ENCODE results near the gene AURKAIP1. TPM values are rescaled to one million over a fixed set of nuclear protein-coding genes. Genes with fewer than 3 reads are reported as not detected.

Gene AURKAIP1
- total and polyA plus RNA-seq, 2 donors (not counting 1 experiment from before 2014, with no cell fraction given): 42.2 to 85.2 TPM

DNA sequence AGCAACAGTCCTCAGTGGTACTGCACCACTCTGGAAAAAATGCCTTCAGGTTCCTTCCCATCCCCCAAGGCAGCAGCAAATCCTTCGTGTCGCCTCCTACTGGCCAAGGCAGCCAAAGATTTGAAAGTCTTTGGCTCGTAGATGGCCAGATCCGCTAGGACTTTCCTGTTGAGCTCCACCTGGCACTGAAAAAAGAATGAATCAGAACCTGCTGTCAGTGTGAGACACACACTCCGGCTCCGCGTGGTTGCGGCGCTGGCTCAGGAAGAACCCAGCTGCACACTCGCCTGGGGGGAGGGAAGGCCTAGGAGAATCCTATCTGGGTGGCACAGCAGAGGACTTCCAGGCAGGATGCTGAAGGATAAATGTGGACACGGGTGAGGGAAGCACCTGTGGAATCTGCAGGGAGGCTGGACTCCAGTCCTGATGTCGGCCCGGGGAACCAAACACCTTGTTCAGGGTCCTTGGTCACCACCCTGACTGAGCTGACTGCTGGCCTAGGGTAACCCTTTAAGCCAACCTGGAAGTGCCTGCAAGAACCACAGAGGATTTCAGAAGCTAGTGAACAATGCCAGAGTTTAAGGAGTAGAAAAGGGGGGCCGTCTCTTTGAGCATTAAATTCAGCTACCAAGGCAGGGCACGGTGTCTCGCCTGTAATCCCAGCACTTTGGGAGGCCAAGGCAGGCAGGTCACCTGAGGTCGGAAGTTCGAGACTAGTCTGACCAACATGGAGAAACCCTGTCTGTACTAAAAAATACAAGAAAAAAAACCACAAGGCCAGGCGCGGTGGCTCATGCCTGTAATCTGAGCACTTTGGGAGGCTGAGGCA lies 27.3 kb upstream of the AURKAIP1 start:
- no peaks in the 10 kb centered on the region for H3K9me3 ChIP-seq (ENCODE audit: control insufficient read depth, insufficient read depth, low read depth, low read length)
- H4K20me1 ChIP-seq (ENCODE audit: control insufficient read depth, extremely low read depth, insufficient read depth, low read length): no peaks in the 10 kb centered on the region
- H2AFZ ChIP-seq (ENCODE audit: low read length): no peak overlapping the region
- no peak overlapping the region for H3K9ac ChIP-seq (ENCODE audit: insufficient read depth, low read length)
- H3K36me3 ChIP-seq (ENCODE audit: control insufficient read depth, insufficient read depth, low read length): peaks cover 33% of the 10 kb centered on the region
- H3K4me3 ChIP-seq (replicated peaks in 1 of 4; ENCODE audit: control extremely low read depth in 1 of 4, insufficient read depth in 1 of 4, low read depth in 3 of 4, low read length in 4 of 4): no peak overlapping the region
- no peak overlapping the region for H3K27ac ChIP-seq (ENCODE audit: insufficient read depth, low read length)
- H3K4me1 ChIP-seq (ENCODE audit: control insufficient read depth, extremely low read depth, insufficient read depth, low read length): peaks cover 21% of the 10 kb centered on the region
- H3K27me3 ChIP-seq (ENCODE audit: control insufficient read depth, insufficient read depth, low read length): no peaks in the 10 kb centered on the region
- peak; percentile 59 to 72 for DNase-seq (ENCODE audit: low read depth in 2 of 2)
- peaks cover 72% of the 10 kb centered on the region for H3K79me2 ChIP-seq (ENCODE audit: control insufficient read depth, insufficient read depth, low read length)
- TF ChIP-seq, protein P1, sequence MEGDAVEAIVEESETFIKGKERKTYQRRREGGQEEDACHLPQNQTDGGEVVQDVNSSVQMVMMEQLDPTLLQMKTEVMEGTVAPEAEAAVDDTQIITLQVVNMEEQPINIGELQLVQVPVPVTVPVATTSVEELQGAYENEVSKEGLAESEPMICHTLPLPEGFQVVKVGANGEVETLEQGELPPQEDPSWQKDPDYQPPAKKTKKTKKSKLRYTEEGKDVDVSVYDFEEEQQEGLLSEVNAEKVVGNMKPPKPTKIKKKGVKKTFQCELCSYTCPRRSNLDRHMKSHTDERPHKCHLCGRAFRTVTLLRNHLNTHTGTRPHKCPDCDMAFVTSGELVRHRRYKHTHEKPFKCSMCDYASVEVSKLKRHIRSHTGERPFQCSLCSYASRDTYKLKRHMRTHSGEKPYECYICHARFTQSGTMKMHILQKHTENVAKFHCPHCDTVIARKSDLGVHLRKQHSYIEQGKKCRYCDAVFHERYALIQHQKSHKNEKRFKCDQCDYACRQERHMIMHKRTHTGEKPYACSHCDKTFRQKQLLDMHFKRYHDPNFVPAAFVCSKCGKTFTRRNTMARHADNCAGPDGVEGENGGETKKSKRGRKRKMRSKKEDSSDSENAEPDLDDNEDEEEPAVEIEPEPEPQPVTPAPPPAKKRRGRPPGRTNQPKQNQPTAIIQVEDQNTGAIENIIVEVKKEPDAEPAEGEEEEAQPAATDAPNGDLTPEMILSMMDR (conservative IDR thresholded peaks at IDR 0.05 in 1 of 2, IDR thresholded peaks at IDR 0.05 in 1 of 2; ENCODE audit: low read depth in 1 of 2, low read length in 2 of 2): peak; percentile 58 to 71
- no peak for TF ChIP-seq EZH2 (IDR thresholded peaks at IDR 0.05; ENCODE audit: low read length, missing control alignments)
- no peak overlapping the region for H3K4me2 ChIP-seq (ENCODE audit: extremely low read depth, insufficient read depth, low read length)

GRCh38 chr1:1401457-1402010 lies 26.5 kb upstream of the AURKAIP1 start:
- no peak overlapping the region for H2AFZ ChIP-seq (ENCODE audit: low read length)
- TF ChIP-seq, protein P1 (conservative IDR thresholded peaks at IDR 0.05 in 1 of 2, IDR thresholded peaks at IDR 0.05 in 1 of 2; ENCODE audit: low read depth in 1 of 2, low read length in 2 of 2): no peak
- no peak for TF ChIP-seq EZH2 (IDR thresholded peaks at IDR 0.05; ENCODE audit: low read length, missing control alignments)
- H3K9ac ChIP-seq (ENCODE audit: insufficient read depth, low read length): no peak overlapping the region
- peaks cover 69% of the 10 kb centered on the region for H3K79me2 ChIP-seq (ENCODE audit: control insufficient read depth, insufficient read depth, low read length)
- H3K4me1 ChIP-seq (ENCODE audit: control insufficient read depth, extremely low read depth, insufficient read depth, low read length): peaks cover 21% of the 10 kb centered on the region
- H3K9me3 ChIP-seq (ENCODE audit: control insufficient read depth, insufficient read depth, low read depth, low read length): no peaks in the 10 kb centered on the region
- no peak overlapping the region for H3K27ac ChIP-seq (ENCODE audit: insufficient read depth, low read length)
- H3K4me3 ChIP-seq (replicated peaks in 1 of 4; ENCODE audit: control extremely low read depth in 1 of 4, insufficient read depth in 1 of 4, low read depth in 3 of 4, low read length in 4 of 4): peak overlapping the region in 1 of 4 experiments; percentile 14
- no peak overlapping the region for H3K4me2 ChIP-seq (ENCODE audit: extremely low read depth, insufficient read depth, low read length)
- no peak for DNase-seq (ENCODE audit: low read depth in 2 of 2)
- H3K27me3 ChIP-seq (ENCODE audit: control insufficient read depth, insufficient read depth, low read length): no peaks in the 10 kb centered on the region
- H3K36me3 ChIP-seq (ENCODE audit: control insufficient read depth, insufficient read depth, low read length): peaks cover 37% of the 10 kb centered on the region
- no peaks in the 10 kb centered on the region for H4K20me1 ChIP-seq (ENCODE audit: control insufficient read depth, extremely low read depth, insufficient read depth, low read length)

- peak in 1 of 2 donors; percentile 18 for DNase-seq (ENCODE audit: low read depth in 2 of 2)
- H4K20me1 ChIP-seq (ENCODE audit: control insufficient read depth, extremely low read depth, insufficient read depth, low read length): no peaks in the 10 kb centered on the region
- no peaks in the 10 kb centered on the region for H3K9me3 ChIP-seq (ENCODE audit: control insufficient read depth, insufficient read depth, low read depth, low read length)
- H3K79me2 ChIP-seq (ENCODE audit: control insufficient read depth, insufficient read depth, low read length): peaks cover 62% of the 10 kb centered on the region
- peaks cover 18% of the 10 kb centered on the region for H3K4me1 ChIP-seq (ENCODE audit: control insufficient read depth, extremely low read depth, insufficient read depth, low read length)
- no peaks in the 10 kb centered on the region for H3K27me3 ChIP-seq (ENCODE audit: control insufficient read depth, insufficient read depth, low read length)
- peak overlapping the region; percentile 100 for H3K4me2 ChIP-seq (ENCODE audit: extremely low read depth, insufficient read depth, low read length)
- TF ChIP-seq EZH2 (IDR thresholded peaks at IDR 0.05; ENCODE audit: low read length, missing control alignments): no peak
- TF ChIP-seq, protein P1 (conservative IDR thresholded peaks at IDR 0.05 in 1 of 2, IDR thresholded peaks at IDR 0.05 in 1 of 2; ENCODE audit: low read depth in 1 of 2, low read length in 2 of 2): no peak
- peak overlapping the region; percentile 77 to 100 (median 96) for H3K4me3 ChIP-seq (replicated peaks in 1 of 4; ENCODE audit: control extremely low read depth in 1 of 4, insufficient read depth in 1 of 4, low read depth in 3 of 4, low read length in 4 of 4)
- peak overlapping the region; percentile 91 for H3K27ac ChIP-seq (ENCODE audit: insufficient read depth, low read length)
- H3K36me3 ChIP-seq (ENCODE audit: control insufficient read depth, insufficient read depth, low read length): peaks cover 37% of the 10 kb centered on the region
- H3K9ac ChIP-seq (ENCODE audit: insufficient read depth, low read length): peak overlapping the region; percentile 89
- no peak overlapping the region for H2AFZ ChIP-seq (ENCODE audit: low read length)
Measured at GRCh38 chr1:1400576-1401456, 25.8 kb upstream of the AURKAIP1 start.
